GM19395 (cell line): ENCODE measurements around the gene PRPF40B.
A peak's percentile ranks its signal among the peaks of the same experiment; 100 is the strongest.
"Not testable (repeated sequence)": the region's sequence is repeated elsewhere in the genome, so short reads cannot be mapped to it uniquely, and the experiment has no call there.

Experiments
- ATAC-seq: cut with Tn5 transposase; IDR thresholded peaks from one replicate; pipeline ENCODE4 v1.9.1; 2021; ENCODE audit warnings: mild to moderate bottlenecking, moderate library complexity; ENCODE audit not compliant: unreplicated experiment

The PRPF40B gene

DNA sequence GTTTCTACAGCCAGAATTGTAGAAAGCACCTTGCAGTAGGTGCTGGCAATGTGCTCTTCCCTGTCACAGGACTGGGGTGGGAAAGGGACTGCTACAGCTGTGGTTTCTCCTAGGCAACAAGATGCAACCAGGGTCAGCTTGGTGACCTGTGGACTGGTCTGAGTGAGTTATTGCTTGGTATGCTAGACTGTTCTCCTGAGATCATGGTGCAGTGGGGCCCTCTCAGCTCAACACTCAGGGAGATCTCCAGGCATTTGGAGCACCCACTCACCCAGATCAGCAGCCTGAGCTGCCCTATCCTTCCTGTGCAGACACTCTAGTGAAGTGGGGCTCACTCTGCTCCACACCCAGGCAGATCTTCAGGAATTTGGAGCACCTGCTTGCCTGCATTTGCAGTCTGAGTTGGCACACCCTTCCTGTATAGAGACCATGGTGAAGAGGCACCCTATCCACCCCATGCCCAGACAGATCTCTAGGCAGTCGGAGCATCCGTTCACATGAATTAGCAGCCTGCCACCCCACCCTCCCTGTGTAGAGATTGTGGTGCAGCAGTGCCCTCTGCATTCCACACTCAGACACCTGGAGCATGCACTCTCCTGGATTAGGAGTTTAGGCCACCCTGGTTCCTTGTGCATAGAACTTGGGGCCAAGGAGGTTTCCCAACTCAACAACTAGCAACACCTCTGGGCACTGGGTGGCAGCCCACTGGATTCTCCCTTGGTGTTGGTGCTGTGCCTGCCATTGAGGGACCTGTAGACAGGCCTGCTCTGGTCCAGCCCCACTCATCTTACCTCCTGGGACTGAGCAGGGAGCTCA, 14.1 kb upstream of the PRPF40B start:
- ATAC-seq, result no peak

DNA sequence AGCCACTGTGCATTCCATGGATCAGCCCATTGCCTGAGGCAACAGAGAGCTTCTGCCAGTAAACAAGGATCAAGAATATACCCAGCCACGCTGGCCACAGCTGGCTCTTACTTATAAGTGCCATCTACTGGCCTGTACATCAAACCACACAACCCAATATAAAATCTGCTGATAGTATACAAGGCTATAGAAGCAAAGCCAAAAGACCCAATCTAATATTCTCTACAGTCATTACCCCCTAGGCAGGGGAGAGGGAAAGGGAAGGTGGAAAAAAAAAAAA, 13.5 kb upstream of the PRPF40B start:
- no peak for ATAC-seq

DNA sequence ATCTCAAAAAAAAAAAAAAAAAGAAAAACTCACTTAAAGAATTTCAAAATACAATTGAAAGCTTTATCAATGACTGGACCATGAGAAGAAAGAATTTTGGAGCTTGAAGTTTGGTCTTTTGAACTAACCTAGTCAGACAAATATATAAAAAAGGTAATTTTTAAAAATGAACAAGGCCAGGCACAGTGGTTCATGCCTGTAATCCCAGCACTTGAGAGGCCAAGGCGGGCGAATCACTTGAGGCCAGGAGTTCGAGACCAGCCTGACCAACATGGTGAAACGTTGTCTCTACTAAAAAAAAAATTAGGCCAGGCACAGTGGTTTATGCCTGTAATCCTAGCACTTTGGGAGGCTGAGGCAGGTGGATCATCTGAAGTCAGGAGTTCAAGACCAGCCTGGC, 12.6 kb upstream of the PRPF40B start:
- ATAC-seq, result not testable (repeated sequence)

DNA sequence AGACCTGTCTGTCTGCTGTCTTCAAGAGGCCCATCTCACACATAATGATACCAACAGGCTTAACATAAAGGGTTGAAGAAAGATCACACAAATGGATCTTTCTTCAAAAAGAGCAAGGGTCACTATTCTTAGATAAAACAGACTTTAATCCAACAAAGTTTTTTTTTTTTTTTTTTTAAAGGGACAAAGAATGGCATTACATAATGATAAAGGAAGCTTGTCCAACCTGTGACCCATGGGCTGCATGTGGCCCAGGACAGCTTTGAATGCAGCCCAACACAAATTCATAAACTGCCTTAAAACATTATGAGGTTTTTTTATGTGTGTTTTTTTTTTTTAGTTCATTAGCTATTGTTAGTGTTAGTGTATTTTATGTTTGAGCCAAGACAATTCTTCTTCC, 11.2 kb upstream of the PRPF40B start:
- ATAC-seq, result no peak

- no peak for ATAC-seq
Observed at GRCh38 chr12:49615725-49616124, 7.6 kb upstream of the PRPF40B start.

- ATAC-seq, result no peak
Observed at GRCh38 chr12:49616533-49617219, 6.7 kb upstream of the PRPF40B start.

DNA sequence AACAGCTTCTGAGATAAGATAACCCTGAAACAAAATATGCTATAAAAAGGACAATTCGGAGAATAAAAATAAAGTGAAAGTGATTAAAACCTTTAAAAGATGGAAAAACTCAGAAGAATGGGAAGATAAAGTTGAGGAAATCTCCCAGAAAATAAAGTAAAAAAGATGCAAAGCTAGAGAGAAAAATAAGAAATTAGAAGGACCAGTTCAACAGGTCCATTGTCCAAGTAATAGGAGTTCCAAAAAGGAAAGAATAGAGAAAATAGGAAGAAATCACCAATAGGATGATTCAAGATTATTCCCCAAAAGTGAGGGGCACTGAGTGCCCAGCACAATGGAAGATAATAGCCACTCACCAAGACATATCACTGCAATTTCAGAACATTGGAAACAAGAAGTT, 4.8 kb upstream of the PRPF40B start:
- no peak for ATAC-seq

- no peak for ATAC-seq
Observed at GRCh38 chr12:49619286-49619685, 4.1 kb upstream of the PRPF40B start.

GRCh38 chr12:49621651-49622500, 1.5 kb upstream of the PRPF40B start:
- ATAC-seq, result peak; percentile 34

DNA sequence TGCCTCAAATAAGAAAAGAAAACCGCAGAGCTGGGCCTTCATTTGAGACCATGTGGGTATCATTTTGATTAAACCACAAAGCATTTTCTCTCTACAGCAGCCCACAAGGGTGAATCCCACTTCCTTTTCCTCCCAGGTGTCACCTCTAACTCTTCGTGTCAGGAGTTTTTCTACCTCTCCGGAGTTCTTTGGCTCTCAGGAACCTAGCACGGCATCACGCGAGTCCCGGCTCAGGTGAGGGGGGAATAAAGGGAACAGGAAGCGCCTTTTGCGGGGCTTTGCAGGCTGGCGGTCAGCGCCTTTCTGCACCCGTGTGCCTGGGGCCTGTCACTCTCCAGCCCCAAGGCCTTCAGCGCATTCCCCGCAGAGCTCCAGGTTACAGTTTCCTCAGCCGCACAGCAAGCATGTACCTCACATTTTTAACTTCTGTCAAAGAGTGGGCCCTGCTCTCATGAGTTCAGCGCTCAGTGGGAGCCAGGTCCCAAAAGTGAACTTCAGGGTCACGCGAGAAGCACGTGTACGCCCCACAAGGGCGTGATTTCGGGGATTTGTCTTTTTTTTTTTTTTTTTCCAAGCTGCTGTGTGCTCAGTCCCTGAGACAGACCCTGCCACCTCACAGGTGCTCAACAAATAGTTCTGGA, 740 bp upstream of the PRPF40B start:
- ATAC-seq, result peak; percentile 42

DNA sequence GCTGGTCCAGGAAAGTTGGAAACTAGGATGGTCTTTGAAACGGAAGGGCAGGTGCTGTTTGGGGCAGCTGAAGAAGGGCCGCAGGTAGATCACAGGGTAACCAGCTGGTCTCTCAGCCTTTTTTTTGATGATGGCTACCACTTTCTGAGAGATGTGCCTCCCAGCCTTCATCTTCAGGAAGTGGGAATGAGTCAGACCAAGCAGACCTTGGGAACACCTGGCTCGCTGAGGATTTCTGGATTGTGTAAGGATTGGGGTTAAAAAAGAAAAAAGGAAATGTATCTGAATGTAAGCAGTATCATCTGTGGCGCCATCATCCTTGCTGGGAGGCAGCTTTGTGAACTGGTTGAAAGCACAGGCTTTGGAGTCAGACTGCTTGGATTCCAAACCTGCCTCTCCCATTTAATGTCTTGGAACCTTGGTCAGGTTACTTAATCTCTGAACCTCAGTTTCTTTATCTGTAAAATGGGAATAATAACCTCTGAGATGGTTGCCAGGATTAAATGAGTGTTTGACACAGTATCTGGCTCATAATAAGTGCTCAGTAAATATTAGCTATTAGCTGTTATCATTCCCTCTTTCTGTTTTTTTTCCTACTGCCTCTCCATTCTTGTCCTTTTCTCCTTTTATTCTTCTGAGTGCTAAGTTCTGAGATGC, 1.7 kb downstream of the PRPF40B start:
- no peak for ATAC-seq

DNA sequence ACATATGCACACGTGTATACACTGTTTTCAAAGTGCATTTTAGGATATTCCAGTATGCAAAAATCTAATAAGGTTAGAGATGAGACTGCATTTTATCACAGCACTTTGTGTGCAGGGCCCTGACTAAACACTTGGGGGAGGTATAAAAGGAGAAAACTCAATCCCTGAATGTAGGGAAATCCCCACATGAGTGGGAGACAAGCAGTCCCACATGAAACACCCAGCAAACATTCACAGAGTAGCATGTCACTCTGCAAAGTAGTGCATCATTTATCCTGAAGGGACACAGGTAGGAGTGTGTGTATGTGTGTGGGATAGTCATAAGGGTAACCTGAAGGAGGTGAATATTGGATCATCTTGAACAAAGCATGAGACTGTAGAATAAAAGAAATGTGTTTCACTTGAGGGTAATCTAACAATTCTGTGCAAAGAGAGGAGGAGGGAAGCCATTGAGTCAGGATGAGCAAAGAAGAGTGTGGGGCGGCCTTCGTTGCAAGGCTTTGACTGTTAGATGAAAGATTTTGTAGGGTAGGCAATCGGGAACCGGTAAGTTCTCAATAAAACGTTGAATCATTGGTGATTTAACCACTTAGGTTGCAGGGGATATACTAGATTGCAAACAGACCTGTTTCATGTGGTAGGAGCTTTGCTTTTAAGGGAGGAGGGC, 2.9 kb downstream of the PRPF40B start:
- no peak for ATAC-seq

DNA sequence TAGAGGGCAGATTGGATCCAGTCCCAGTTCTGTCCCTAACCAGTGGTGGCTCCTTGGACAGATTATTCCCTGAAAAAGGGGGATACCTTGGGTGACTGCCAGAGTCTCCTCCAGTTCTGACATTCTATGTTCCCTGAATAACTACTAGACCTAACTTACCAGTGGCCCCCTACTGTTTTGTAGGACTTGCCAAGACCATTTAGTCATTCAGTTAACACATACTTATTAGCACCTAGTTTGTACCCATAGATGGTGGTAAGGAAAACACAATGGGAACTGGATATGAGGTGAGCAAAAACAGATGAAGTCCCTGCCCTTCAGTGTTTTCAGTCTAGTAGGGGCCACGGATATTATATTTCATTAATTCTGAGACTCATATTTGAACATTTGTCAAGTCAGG, 3.5 kb downstream of the PRPF40B start:
- no peak for ATAC-seq

DNA sequence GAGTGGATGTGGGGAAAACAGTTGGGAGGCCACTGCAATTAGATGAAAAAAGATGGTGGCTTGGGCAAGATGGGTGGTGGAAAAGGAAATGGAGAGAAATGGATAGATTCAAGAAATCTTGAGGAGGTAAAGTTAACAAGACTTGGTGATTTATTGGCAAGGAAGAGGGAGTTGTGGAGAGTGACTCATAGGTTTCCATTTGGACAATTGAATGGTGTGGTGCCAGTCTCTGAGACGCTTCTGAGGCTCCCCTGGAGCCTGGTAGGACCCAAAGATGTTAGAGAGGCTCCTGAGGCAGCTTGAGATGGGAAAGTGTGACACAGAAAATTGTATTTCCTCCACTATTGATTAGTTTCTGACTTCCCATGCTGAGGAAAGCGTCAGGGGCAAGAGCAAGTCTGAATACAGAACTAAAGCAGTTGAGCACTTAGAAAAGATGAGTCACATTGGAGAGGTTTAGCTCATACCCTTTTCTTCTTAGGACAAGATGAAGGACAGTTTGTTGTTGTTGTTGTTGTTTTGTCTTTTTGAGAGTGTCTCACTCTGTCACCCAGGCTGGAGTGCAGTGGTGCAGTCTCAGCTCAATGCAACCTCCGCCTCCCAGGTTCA, 4.5 kb downstream of the PRPF40B start:
- no peak for ATAC-seq

DNA sequence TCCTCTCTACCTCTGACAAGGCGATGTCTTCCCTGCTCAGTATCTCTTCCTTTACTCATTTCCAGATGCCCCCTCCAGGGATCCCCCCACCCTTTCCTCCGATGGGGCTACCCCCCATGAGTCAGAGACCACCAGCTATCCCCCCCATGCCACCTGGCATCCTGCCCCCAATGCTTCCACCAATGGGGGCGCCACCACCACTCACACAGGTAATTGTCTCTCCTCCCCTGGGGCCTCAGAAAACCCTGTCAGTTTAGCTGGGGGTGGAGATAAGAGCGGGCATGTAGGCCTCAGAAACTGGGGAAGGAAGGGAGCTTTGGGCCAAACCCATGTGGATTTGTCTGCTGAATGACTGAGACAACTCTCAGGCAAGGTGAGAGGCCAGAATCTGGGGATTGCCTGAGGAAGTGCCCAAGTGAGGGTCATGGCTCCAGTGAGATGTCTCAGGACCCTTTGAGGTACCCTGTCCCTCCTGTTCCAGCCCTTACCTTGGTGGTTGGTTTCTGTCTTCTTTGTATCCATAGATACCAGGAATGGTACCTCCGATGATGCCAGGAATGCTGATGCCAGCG, 8.1 kb downstream of the PRPF40B start:
- ATAC-seq, result no peak

DNA sequence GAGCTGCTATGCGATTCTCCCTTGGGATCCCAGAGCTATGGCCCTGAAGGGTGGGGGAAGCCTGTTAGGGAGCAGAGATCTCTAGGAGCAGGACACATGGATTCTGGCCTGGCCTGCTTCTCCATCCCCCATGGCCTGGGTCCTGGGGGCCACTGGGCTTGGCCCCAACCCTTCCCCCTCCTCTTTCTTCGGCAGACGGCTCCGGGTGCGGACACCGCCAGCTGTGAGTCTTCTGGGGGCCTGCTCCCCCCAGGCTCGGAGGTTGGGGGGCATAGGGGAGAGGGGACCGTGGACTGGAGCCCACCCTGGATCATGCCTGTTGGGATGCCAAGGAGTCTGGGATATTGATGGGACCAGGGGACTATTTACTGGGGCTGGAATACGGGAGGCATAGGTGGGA, 9.0 kb downstream of the PRPF40B start:
- ATAC-seq, result no peak

GRCh38 chr12:49632986-49633702, 9.8 kb downstream of the PRPF40B start:
- no peak for ATAC-seq

DNA sequence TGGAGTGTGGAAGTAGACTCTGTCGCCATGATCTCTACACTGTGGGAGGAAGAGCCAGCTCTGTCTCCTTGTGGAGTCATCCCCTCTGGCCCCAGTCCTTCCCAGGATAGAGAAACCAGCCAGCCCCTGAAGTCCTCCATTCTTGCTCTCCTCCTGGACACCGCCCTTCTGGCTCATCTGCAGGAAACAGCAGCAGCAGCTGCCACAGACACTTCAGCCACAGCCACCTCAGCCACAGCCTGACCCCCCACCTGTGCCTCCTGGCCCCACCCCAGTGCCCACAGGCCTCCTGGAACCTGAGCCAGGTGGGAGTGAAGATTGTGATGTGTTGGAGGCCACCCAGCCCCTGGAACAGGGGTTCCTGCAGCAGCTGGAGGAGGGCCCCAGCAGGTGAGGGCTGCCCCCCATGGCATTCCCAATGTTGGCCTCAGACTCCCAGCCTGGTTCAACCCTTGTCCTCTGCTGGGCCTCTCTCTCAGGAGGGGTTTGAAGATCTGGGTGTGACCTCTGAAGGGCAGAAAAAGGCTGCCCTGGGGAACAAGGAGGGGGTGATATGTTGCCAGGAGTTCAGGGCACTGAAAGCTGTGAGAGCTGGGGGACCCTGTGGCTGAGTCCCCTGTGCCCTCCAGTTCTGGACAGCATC, 10.5 kb downstream of the PRPF40B start:
- no peak for ATAC-seq
